CD4-positive, alpha-beta T cell (primary cell): Measurements from ENCODE around the gene MCIDAS. TPM values are rescaled to one million over a fixed set of nuclear protein-coding genes. Genes with fewer than 3 reads are reported as not detected.

Experiments used
- ATAC-seq: fragments of 200-7000 bp; cut with Tn5 transposase; one replicate; pipeline ENCODE4 v1.10.0; 2022; ENCODE audit warnings: mild to moderate bottlenecking; ENCODE audit not compliant: poor library complexity
- CTCF ChIA-PET: fragments of 350-600 bp; sonication (Branson Sonifier 250); formaldehyde crosslinking; loops from one replicate; lab custom pipeline; 2021; ENCODE audit warnings: antibody characterized with exemption, inconsistent platforms; lab: Charles Lee
- POLR2A ChIA-PET: fragments of 350-600 bp; sonication (Branson Sonifier 250); formaldehyde crosslinking; loops from one replicate; lab custom pipeline; 2021; ENCODE audit warnings: antibody characterized with exemption, inconsistent platforms; lab: Charles Lee
- DNase-seq, 14 experiments: peaks; one replicate each; pipeline ENCODE4 v3.0.0-alpha.2; 2013 to 2020; ENCODE audit warnings: mixed read lengths in 2 of 14
- H3K27ac ChIP-seq, 2 donors: one replicate each; pipeline versions ENCODE4 v1.5.1 to v1.7.0; 2013; ENCODE audit warnings: low read length in 2 of 2, low read depth in 1 of 2, mild to moderate bottlenecking in 1 of 2
- H3K27me3 ChIP-seq, 2 experiments: 1 replicate in 1 of 2; 2 replicates in 1 of 2; pipeline versions ENCODE4 v1.6.1 to v1.7.0; 2013; ENCODE audit warnings: low read length in 2 of 2, control low read depth in 1 of 2, mild to moderate bottlenecking in 1 of 2, moderate library complexity in 1 of 2; ENCODE audit not compliant: insufficient read depth in 2 of 2, control insufficient read depth in 1 of 2
- H3K36me3 ChIP-seq: one replicate; pipeline ENCODE4 v1.6.1; 2013; ENCODE audit warnings: low read length, control low read depth; ENCODE audit not compliant: insufficient read depth
- H3K4me1 ChIP-seq: one replicate; pipeline ENCODE4 v1.6.1; 2013; ENCODE audit warnings: low read length, control low read depth; ENCODE audit not compliant: insufficient read depth
- H3K4me3 ChIP-seq: one replicate; pipeline ENCODE4 v1.5.1; 2013; ENCODE audit warnings: mild to moderate bottlenecking, low read length, moderate library complexity
- H3K9me3 ChIP-seq, 2 experiments: 1 replicate in 1 of 2; 2 replicates in 1 of 2; pipeline versions ENCODE4 v1.6.1 to v1.7.0; 2013; ENCODE audit warnings: low read length in 2 of 2, mild to moderate bottlenecking in 2 of 2, control low read depth in 1 of 2, moderate library complexity in 1 of 2; ENCODE audit not compliant: control insufficient read depth in 1 of 2, insufficient read depth in 1 of 2
- H3K27ac Mint-ChIP-seq: one replicate; pipeline ENCODE4 v1.8.0; 2020; ENCODE audit warnings: mixed read lengths
- H3K27me3 Mint-ChIP-seq: one replicate; pipeline ENCODE4 v1.8.0; 2021; ENCODE audit warnings: mixed read lengths
- H3K36me3 Mint-ChIP-seq: one replicate; pipeline ENCODE4 v1.8.0; 2021; ENCODE audit warnings: low read depth, mixed read lengths
- H3K4me1 Mint-ChIP-seq: one replicate; pipeline ENCODE4 v1.8.0; 2021; ENCODE audit warnings: low read depth, mixed read lengths
- H3K4me3 Mint-ChIP-seq: one replicate; pipeline ENCODE4 v1.8.0; 2020; ENCODE audit warnings: mild to moderate bottlenecking, mixed read lengths
- H3K9me3 Mint-ChIP-seq: one replicate; pipeline ENCODE4 v1.8.0; 2020; ENCODE audit warnings: mixed read lengths
- intact Hi-C, 2 experiments: fragments of 100-400 bp; cut with DNase I in 1 of 2; cut with micrococcal nuclease in 1 of 2; formaldehyde crosslinking; loops; one replicate each; pipeline versions ENCODE4 v1.15.1 to v1.9.0; 2023 to 2025; cut with DNase I, micrococcal nuclease
- total RNA-seq, 174 experiments: library from RNA in 2 of 174; stranded (reverse) in 2 of 174; gene quantifications; one replicate each; pipeline ENCODE4 v1.2.3 and lab custom pipeline; 2021 to 2026
- TF ChIP-seq, protein P1 (sequence below): fragments of 200-600 bp; IDR thresholded peaks from one replicate; pipeline ENCODE4 v1.8.0; 2022; ENCODE audit warnings: antibody characterized with exemption, mild to moderate bottlenecking

The MCIDAS gene
- total RNA-seq, 2 experiments from 2014 or later = not detected

DNA sequence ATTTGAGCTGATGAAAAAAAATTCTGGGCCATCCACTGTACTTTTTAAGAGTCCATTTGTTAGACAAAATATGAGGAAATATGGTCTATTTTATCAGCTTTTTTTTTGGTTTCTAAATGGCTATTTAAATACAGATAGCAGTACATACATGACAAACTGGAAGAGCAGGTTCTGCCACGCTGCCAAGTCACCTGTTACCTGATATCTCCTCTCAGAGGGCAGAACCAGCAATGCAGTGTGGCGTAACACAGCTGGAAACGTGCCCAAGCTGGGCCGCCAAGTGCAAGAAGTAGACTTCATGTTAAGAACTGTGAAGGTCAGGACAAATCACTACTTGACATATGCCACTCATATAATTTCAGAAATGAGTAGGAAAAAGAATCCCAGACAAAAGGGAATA lies 8.1 kb downstream of the MCIDAS start:
- peaks cover 44 to 63% of the 10 kb centered on the region in 2 experiments for H3K27me3 ChIP-seq
- H3K27me3 Mint-ChIP-seq = peaks cover 68% of the 10 kb centered on the region
- no peaks in the 10 kb centered on the region for H3K9me3 Mint-ChIP-seq
- H3K36me3 ChIP-seq = no peaks in the 10 kb centered on the region
- no peak overlapping the region for H3K4me3 Mint-ChIP-seq
- H3K36me3 Mint-ChIP-seq = no peaks in the 10 kb centered on the region
- H3K4me1 ChIP-seq = peaks cover 33% of the 10 kb centered on the region
- H3K27ac ChIP-seq = no peak overlapping the region
- H3K4me1 Mint-ChIP-seq = peaks cover 32% of the 10 kb centered on the region
- peaks cover 0 to 29% of the 10 kb centered on the region in 2 experiments for H3K9me3 ChIP-seq
- ATAC-seq = no peak
- intact Hi-C loops = no loop called here
- no peak overlapping the region for H3K27ac Mint-ChIP-seq
- no peak overlapping the region for H3K4me3 ChIP-seq
- TF ChIP-seq, protein P1, sequence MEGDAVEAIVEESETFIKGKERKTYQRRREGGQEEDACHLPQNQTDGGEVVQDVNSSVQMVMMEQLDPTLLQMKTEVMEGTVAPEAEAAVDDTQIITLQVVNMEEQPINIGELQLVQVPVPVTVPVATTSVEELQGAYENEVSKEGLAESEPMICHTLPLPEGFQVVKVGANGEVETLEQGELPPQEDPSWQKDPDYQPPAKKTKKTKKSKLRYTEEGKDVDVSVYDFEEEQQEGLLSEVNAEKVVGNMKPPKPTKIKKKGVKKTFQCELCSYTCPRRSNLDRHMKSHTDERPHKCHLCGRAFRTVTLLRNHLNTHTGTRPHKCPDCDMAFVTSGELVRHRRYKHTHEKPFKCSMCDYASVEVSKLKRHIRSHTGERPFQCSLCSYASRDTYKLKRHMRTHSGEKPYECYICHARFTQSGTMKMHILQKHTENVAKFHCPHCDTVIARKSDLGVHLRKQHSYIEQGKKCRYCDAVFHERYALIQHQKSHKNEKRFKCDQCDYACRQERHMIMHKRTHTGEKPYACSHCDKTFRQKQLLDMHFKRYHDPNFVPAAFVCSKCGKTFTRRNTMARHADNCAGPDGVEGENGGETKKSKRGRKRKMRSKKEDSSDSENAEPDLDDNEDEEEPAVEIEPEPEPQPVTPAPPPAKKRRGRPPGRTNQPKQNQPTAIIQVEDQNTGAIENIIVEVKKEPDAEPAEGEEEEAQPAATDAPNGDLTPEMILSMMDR = no peak
- DNase-seq = no peak
- POLR2A ChIA-PET = interaction anchor here (0.6 kb wide), 2 partner anchors 15 to 22 kb away, joined by 3 read pairs; no protein-coding TSS in a partner anchor
- CTCF ChIA-PET = no interaction called here

DNA sequence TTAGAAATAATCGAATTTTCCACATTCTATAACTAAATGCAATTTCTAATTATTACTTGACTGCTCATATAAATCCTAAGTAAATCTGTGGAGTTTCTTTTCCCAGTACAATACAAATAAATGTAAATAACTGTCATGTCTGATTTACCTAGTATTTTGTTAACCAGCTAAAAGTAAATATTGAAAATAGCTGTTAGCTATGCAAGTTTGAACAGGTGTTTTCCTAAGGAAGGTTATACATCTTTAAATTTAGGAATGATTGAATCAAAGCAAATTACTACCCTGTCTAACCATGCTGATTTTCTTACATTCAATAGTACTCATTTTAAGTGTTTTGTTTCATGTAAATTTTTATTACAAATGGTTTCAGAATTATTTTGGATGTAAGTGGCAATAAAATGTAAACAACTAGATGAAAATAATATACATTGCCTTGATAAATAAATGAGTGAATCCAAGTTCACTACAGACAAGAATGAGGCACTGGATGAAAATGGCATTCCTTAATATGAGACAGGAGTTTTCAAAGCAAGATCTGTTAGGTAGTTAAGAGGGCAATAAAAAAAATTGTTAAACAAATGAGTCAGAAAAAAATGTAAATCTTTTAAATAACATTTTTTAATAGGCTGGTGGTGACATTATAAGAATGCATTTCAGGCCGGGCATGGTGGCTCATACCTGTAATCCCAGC lies 15.8 kb downstream of the MCIDAS start:
- Mint-ChIP-seq H3K9me3 (no peaks in the 10 kb centered on the region), H3K4me3 (no peak overlapping the region), H3K4me1 (no peaks in the 10 kb centered on the region), H3K36me3 (no peaks in the 10 kb centered on the region), H3K27ac (no peak overlapping the region), H3K27me3 (peaks cover 16% of the 10 kb centered on the region)
- ChIA-PET POLR2A (no interaction called here), CTCF (no interaction called here)
- ATAC-seq (no peak), DNase-seq (no peak)
- intact Hi-C loops = no loop called here
- TF ChIP-seq, protein P1 = no peak
- H3K4me3 ChIP-seq = no peak overlapping the region
- peaks cover 0 to 2% of the 10 kb centered on the region in 2 experiments for H3K27me3 ChIP-seq
- no peaks in the 10 kb centered on the region for H3K36me3 ChIP-seq
- no peaks in the 10 kb centered on the region for H3K4me1 ChIP-seq
- no peak overlapping the region for H3K27ac ChIP-seq
- H3K9me3 ChIP-seq = no peaks in the 10 kb centered on the region

DNA sequence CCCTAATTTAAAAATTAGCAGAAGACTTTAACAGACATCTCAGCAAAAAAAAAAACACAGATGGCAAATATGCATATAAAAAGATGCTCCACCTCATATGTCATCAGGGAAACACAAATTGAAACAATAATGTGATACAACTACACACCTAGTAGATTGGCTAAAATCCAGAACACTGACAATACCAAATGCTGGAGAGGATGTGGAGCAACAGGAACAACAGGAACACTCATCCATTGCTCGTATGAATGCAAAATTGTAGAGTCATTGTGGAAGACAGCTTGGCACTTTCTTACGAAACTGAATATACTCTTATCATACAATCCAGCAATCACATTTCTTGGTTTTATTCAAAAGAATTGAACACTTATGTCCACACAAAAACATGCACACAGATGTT lies 22.1 kb downstream of the MCIDAS start:
- ATAC-seq = no peak

More for the DNA sequence above, 22.1 kb downstream of the MCIDAS start:
- H3K9me3 Mint-ChIP-seq = no peaks in the 10 kb centered on the region
- DNase-seq = no peak
- TF ChIP-seq, protein P1 = no peak
- H3K36me3 Mint-ChIP-seq = no peaks in the 10 kb centered on the region
- CTCF ChIA-PET = no interaction called here
- H3K27me3 Mint-ChIP-seq = peaks cover 55% of the 10 kb centered on the region
- no peak overlapping the region for H3K27ac Mint-ChIP-seq
- Histone ChIP-seq H3K27ac (no peak overlapping the region), H3K36me3 (no peaks in the 10 kb centered on the region), H3K9me3 (no peaks in the 10 kb centered on the region), H3K4me3 (no peak overlapping the region), H3K27me3 (no peaks in the 10 kb centered on the region), H3K4me1 (no peaks in the 10 kb centered on the region)
- no peaks in the 10 kb centered on the region for H3K4me1 Mint-ChIP-seq
- H3K4me3 Mint-ChIP-seq = no peak overlapping the region
- intact Hi-C loops = no loop called here
- POLR2A ChIA-PET = interaction anchor here (0.6 kb wide), 1 partner anchor 1141 kb away, joined by 4 read pairs; no protein-coding TSS in a partner anchor
